K562 (cell line): ENCODE results near the gene TEX14. TPM values are rescaled to one million over a fixed set of nuclear protein-coding genes. Genes with fewer than 3 reads are reported as not detected.

ENCODE experiments used
- BRF1 ChIP-seq: IDR thresholded peaks from 3 replicates; pipeline ENCODE4 v1.6.1; 2011; ENCODE audit warnings: borderline replicate concordance, mild to moderate bottlenecking; ENCODE audit not compliant: insufficient read length; ENCODE audit errors: extremely low read depth
- CHCHD3 ChIP-seq: fragments of 250-450 bp; sonication (Bioruptor Pico); IDR thresholded peaks from 2 replicates; pipeline ENCODE4 v2.1.2; 2022; ENCODE audit warnings: mild to moderate bottlenecking
- E2F4 ChIP-seq: sonication (generic); formaldehyde crosslinking; IDR thresholded peaks from 2 replicates; pipeline ENCODE4 v1.8.0; 2022; ENCODE audit warnings: mild to moderate bottlenecking, low read depth, missing genetic modification reagents
- GTF2A2 ChIP-seq: IDR thresholded peaks from 2 replicates; pipeline ENCODE4 v1.6.1; 2016; ENCODE audit warnings: mild to moderate bottlenecking, missing genetic modification characterization, missing compliant biosample characterization
- HDAC8 ChIP-seq: fragments of 450-650 bp; IDR thresholded peaks from 2 replicates; pipeline ENCODE4 v1.6.1; 2016; ENCODE audit warnings: mild to moderate bottlenecking, missing genetic modification characterization, moderate library complexity, missing compliant biosample characterization
- MEF2D ChIP-seq: conservative IDR thresholded peaks from 2 replicates; pipeline ENCODE4 v1.6.1; 2016; ENCODE audit warnings: low read depth, missing genetic modification characterization, missing compliant biosample characterization
- NCOA1 ChIP-seq: fragments of 450-650 bp; IDR thresholded peaks from 2 replicates; pipeline ENCODE4 v1.6.1; 2016; ENCODE audit warnings: low read depth
- PTBP1 ChIP-seq: fragments of 200-400 bp; formaldehyde crosslinking; IDR thresholded peaks from 2 replicates; pipeline ENCODE4 v1.6.1; 2017; ENCODE audit warnings: low read depth, low read length
- RBM25 ChIP-seq: fragments of 200-400 bp; formaldehyde crosslinking; IDR thresholded peaks from 2 replicates; pipeline ENCODE4 v1.6.1; 2018; ENCODE audit warnings: low read length, low read depth, moderate library complexity; ENCODE audit not compliant: severe bottlenecking
- SFPQ ChIP-seq: fragments of 200-400 bp; formaldehyde crosslinking; IDR thresholded peaks from 2 replicates; pipeline ENCODE4 v1.6.1; 2017; ENCODE audit warnings: mild to moderate bottlenecking, low read depth, low read length, moderate library complexity
- THAP7 ChIP-seq: fragments of 250-450 bp; sonication (Bioruptor Pico); IDR thresholded peaks from 2 replicates; pipeline ENCODE4 v1.5.0; 2021
- TRIM25 ChIP-seq: fragments of 450-650 bp; IDR thresholded peaks from 2 replicates; pipeline ENCODE4 v1.7.0; 2016; ENCODE audit warnings: borderline replicate concordance
- ZFP1 ChIP-seq: fragments of 450-650 bp; formaldehyde crosslinking; IDR thresholded peaks from 2 replicates; pipeline ENCODE4 v1.4.0; 2020; ENCODE audit warnings: mild to moderate bottlenecking, mixed read lengths
- ZNF217 ChIP-seq: sonication (generic); formaldehyde crosslinking; IDR thresholded peaks from 2 replicates; pipeline ENCODE4 v1.8.0; 2022; ENCODE audit warnings: mild to moderate bottlenecking, missing genetic modification reagents
- ZNF253 ChIP-seq: fragments of 250-450 bp; sonication (Bioruptor Pico); conservative IDR thresholded peaks from 2 replicates; pipeline ENCODE4 v1.6.1; 2021; ENCODE audit warnings: mild to moderate bottlenecking
- ZNF445 ChIP-seq: fragments of 250-450 bp; sonication (Bioruptor Pico); IDR thresholded peaks from 2 replicates; pipeline ENCODE4 v1.4.0; 2020; ENCODE audit warnings: low read depth, mild to moderate bottlenecking, moderate library complexity
- polyA plus RNA-seq, 8 experiments: library from polyadenylated mRNA; depleted of rRNA in 4 of 8; stranded (reverse) in 5 of 8; unstranded in 3 of 8; fragments of >200 nt; fragmentation: Nextera tagmentation in 2 of 8; fragmentation: Illumina TruSeq in 1 of 8; extraction: Ambion mirVana in 2 of 8; extraction: Trizol in 1 of 8; gene quantifications; 2 replicates each; pipeline versions ENCODE4 v1.2.1 to v1.2.3, GENCODE V29; 2011 to 2014; ENCODE audit warnings: inconsistent platforms in 1 of 8, missing spikeins in 1 of 8
- total RNA-seq, 7 experiments: library from RNA; depleted of rRNA in 6 of 7; stranded (reverse); fragments of >200 nt in 6 of 7; fragmentation: Illumina TruSeq in 2 of 7; extraction: Trizol in 2 of 7; gene quantifications; 2 replicates each; pipeline versions ENCODE4 v1.2.1 to v1.2.3, GENCODE V29; 2011 to 2021; ENCODE audit warnings: low replicate concordance in 1 of 7
- TF ChIP-seq, protein P1 (sequence below): fragments of 250-450 bp; sonication (Bioruptor Pico); IDR thresholded peaks from 2 replicates; pipeline ENCODE4 v1.5.0; 2020; ENCODE audit warnings: mild to moderate bottlenecking, borderline replicate concordance

TEX14 gene
- total and polyA plus RNA-seq, 9 of the 15 experiments (the other 6 are each of a cell fraction or from before 2014, with no cell fraction given) = 0.05 to 0.12 (median 0.09) TPM; not detected in 1

GRCh38 chr17:58631523-58632323 lies 60.1 kb downstream of the TEX14 start (continued):
- TF ChIP-seq HDAC8 = no peak; the same call in 1 of the 2 replicates
- 0 out of 2 replicates have a peak, but pooled peaks have one; percentile 1 for TF ChIP-seq SFPQ
- peak; percentile 81; the same call in 1 of the 2 replicates for TF ChIP-seq PTBP1
- TF ChIP-seq ZNF253 = peak; percentile 97
- TF ChIP-seq ZFP1 = peak; percentile 85
- peak; percentile 86 for TF ChIP-seq NCOA1
- no peak for TF ChIP-seq BRF1
- peak; percentile 96 for TF ChIP-seq THAP7 (CRISPR knock-in tag)
- TF ChIP-seq ZNF445 = peak; percentile 99
- peak; percentile 74; the same call in 1 of the 2 replicates for TF ChIP-seq MEF2D (tag)
- TF ChIP-seq CHCHD3 (CRISPR knock-in tag) = peak; percentile 100
- TF ChIP-seq RBM25 = no peak
- TF ChIP-seq, protein P1, sequence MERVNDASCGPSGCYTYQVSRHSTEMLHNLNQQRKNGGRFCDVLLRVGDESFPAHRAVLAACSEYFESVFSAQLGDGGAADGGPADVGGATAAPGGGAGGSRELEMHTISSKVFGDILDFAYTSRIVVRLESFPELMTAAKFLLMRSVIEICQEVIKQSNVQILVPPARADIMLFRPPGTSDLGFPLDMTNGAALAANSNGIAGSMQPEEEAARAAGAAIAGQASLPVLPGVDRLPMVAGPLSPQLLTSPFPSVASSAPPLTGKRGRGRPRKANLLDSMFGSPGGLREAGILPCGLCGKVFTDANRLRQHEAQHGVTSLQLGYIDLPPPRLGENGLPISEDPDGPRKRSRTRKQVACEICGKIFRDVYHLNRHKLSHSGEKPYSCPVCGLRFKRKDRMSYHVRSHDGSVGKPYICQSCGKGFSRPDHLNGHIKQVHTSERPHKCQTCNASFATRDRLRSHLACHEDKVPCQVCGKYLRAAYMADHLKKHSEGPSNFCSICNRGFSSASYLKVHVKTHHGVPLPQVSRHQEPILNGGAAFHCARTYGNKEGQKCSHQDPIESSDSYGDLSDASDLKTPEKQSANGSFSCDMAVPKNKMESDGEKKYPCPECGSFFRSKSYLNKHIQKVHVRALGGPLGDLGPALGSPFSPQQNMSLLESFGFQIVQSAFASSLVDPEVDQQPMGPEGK = peak; percentile 98
- peak; percentile 93 for TF ChIP-seq TRIM25
- peak; percentile 99 for TF ChIP-seq GTF2A2 (tag)
- TF ChIP-seq E2F4 (CRISPR knock-in tag) = no peak
- no peak for TF ChIP-seq ZNF217 (CRISPR knock-in tag)
